ENCODE measurements around the gene SCRT2. TPM values are rescaled to one million over a fixed set of nuclear protein-coding genes. Genes with fewer than 3 reads are reported as not detected.

Gene SCRT2
- total RNA-seq, 1 experiment from 2014 or later: not detected

DNA sequence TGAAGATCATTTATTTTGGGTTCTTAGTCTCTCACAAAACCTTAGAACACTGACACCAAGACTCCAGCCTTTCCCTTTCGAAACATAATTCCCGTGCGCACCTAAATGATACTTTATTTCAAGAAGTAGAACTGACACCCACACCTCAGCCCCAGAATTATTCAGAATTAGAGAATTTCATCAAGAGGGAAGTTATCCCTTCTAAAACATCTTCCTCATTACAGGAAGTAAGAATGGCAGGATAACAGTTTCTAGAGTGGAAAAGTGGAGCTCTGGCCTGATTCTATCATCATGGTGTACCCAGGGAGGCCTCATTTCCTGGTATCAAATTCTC is 21.2 kb downstream of the SCRT2 start:
- Histone ChIP-seq H3K36me3 (ENCODE audit: control insufficient read depth, insufficient read depth, low read length) (no peaks in the 10 kb centered on the region; the same call in 1 of the 2 replicates), H3K27me3 (replicated peaks; ENCODE audit: control insufficient read depth, insufficient read depth, low read length) (no peaks in the 10 kb centered on the region), H3K4me1 (peaks cover 17% of the 10 kb centered on the region), H3K9me3 (no peaks in the 10 kb centered on the region), H3K4me3 (ENCODE audit: low read depth, low read length) (no peak overlapping the region)
- BruUV-seq (replicated peaks): no TSS peak
- no peak overlapping the region for H3K27ac Mint-ChIP-seq (ENCODE audit: unreplicated experiment)
- intact Hi-C loops (cut with micrococcal nuclease; ENCODE audit: unreplicated experiment): no loop called here
- H3K4me3 Mint-ChIP-seq (ENCODE audit: unreplicated experiment): peak overlapping the region; percentile 85
- H3K27me3 Mint-ChIP-seq (ENCODE audit: insufficient read depth, unreplicated experiment): no peaks in the 10 kb centered on the region
- ChIA-PET CTCF (no interaction called here), POLR2A (no interaction called here)
- peaks cover 25% of the 10 kb centered on the region for H3K4me1 Mint-ChIP-seq (ENCODE audit: low read depth, unreplicated experiment)
- no peak for TF ChIP-seq CTCF (IDR thresholded peaks at IDR 0.05; ENCODE audit: insufficient read depth in 1 of 2, low read depth in 1 of 2, low read length in 1 of 2, severe bottlenecking in 1 of 2, unreplicated experiment in 1 of 2)
- H3K9me3 Mint-ChIP-seq (ENCODE audit: unreplicated experiment): no peaks in the 10 kb centered on the region
- H3K36me3 Mint-ChIP-seq (ENCODE audit: insufficient read depth, unreplicated experiment): peaks cover 17% of the 10 kb centered on the region
- no peak for DNase-seq

GRCh38 chr20:653590-654416 is 21.8 kb downstream of the SCRT2 start:
- CTCF ChIA-PET: no interaction called here
- Mint-ChIP-seq H3K4me1 (ENCODE audit: low read depth, unreplicated experiment) (peaks cover 23% of the 10 kb centered on the region), H3K27me3 (ENCODE audit: insufficient read depth, unreplicated experiment) (no peaks in the 10 kb centered on the region), H3K4me3 (ENCODE audit: unreplicated experiment) (peak overlapping the region; percentile 85), H3K9me3 (ENCODE audit: unreplicated experiment) (no peaks in the 10 kb centered on the region), H3K36me3 (ENCODE audit: insufficient read depth, unreplicated experiment) (peaks cover 23% of the 10 kb centered on the region), H3K27ac (ENCODE audit: unreplicated experiment) (no peak overlapping the region)
- POLR2A ChIA-PET: no interaction called here
- Histone ChIP-seq H3K4me3 (ENCODE audit: low read depth, low read length) (peak overlapping the region; percentile 97), H3K27me3 (replicated peaks; ENCODE audit: control insufficient read depth, insufficient read depth, low read length) (no peaks in the 10 kb centered on the region), H3K4me1 (peaks cover 12% of the 10 kb centered on the region), H3K36me3 (ENCODE audit: control insufficient read depth, insufficient read depth, low read length) (no peaks in the 10 kb centered on the region; the same call in 1 of the 2 replicates), H3K9me3 (no peaks in the 10 kb centered on the region)
- intact Hi-C loops (cut with micrococcal nuclease; ENCODE audit: unreplicated experiment): loop anchor here (1.0 kb wide), 1 partner anchor 13 kb away; no protein-coding TSS in a partner anchor
- no peak for TF ChIP-seq CTCF (IDR thresholded peaks at IDR 0.05; ENCODE audit: insufficient read depth in 1 of 2, low read depth in 1 of 2, low read length in 1 of 2, severe bottlenecking in 1 of 2, unreplicated experiment in 1 of 2)
- no peak for DNase-seq
- BruUV-seq (replicated peaks): TSS peak; percentile 87

GRCh38 chr20:653110-653589 is 22.5 kb downstream of the SCRT2 start, which contains the start of gene SRXN1:
SRXN1 (minus strand) TSS chr20:653200; CDS start chr20:653185, 15 bp downstream.
- POLR2A ChIA-PET: no interaction called here
- H3K4me3 Mint-ChIP-seq (ENCODE audit: unreplicated experiment): peak within 1 kb of the TSS; percentile 85
- Histone ChIP-seq H3K4me3 (ENCODE audit: low read depth, low read length) (peak within 1 kb of the TSS; percentile 97), H3K4me1 (peaks cover 6% of the 10 kb centered on the region; the same call in 1 of the 2 replicates), H3K9me3 (no peaks in the 10 kb centered on the region), H3K27me3 (replicated peaks; ENCODE audit: control insufficient read depth, insufficient read depth, low read length) (no peaks in the 10 kb centered on the region), H3K36me3 (ENCODE audit: control insufficient read depth, insufficient read depth, low read length) (no peaks in the 10 kb centered on the region; the same call in 1 of the 2 replicates)
- TF ChIP-seq CTCF (IDR thresholded peaks at IDR 0.05; ENCODE audit: insufficient read depth in 1 of 2, low read depth in 1 of 2, low read length in 1 of 2, severe bottlenecking in 1 of 2, unreplicated experiment in 1 of 2): peak; percentile 60 to 66
- no peaks in the 10 kb centered on the region for H3K27me3 Mint-ChIP-seq (ENCODE audit: insufficient read depth, unreplicated experiment)
- peak within 1 kb of the TSS; percentile 80 for H3K27ac Mint-ChIP-seq (ENCODE audit: unreplicated experiment)
- peaks cover 17% of the 10 kb centered on the region for H3K4me1 Mint-ChIP-seq (ENCODE audit: low read depth, unreplicated experiment)
- BruUV-seq (replicated peaks): no TSS peak
- peaks cover 30% of the 10 kb centered on the region for H3K36me3 Mint-ChIP-seq (ENCODE audit: insufficient read depth, unreplicated experiment)
- peak; percentile 94 to 97 for DNase-seq
- no peaks in the 10 kb centered on the region for H3K9me3 Mint-ChIP-seq (ENCODE audit: unreplicated experiment)
- intact Hi-C loops (cut with micrococcal nuclease; ENCODE audit: unreplicated experiment): loop anchor here (1.0 kb wide), 1 partner anchor 14 kb away; no protein-coding TSS in a partner anchor
- CTCF ChIA-PET: interaction anchor here (1.7 kb wide), 1 partner anchor 86 kb away, joined by 7 read pairs; no protein-coding TSS in a partner anchor

Data from Caco-2 (cell line).